Activated CD8-positive, alpha-beta memory T cell treated with anti-CD3 and anti-CD28 coated beads, Interleukin-2, amount 50 U/mL, for 1 hour (primary cell): ENCODE data around the gene ACTR8.

Experiments
- DNase-seq: peaks from one replicate; pipeline ENCODE4 v3.0.0-alpha.2; 2020; ENCODE audit errors: extremely low read depth

The ACTR8 gene

GRCh38 chr3:53834429-53835095 is 47.4 kb downstream of the ACTR8 start:
- no peak for DNase-seq

GRCh38 chr3:53833700-53834099 is 48.3 kb downstream of the ACTR8 start:
- DNase-seq: no peak

- no peak for DNase-seq
Observed at GRCh38 chr3:53833053-53833645, 48.8 kb downstream of the ACTR8 start.

- DNase-seq: no peak
Observed at GRCh38 chr3:53830944-53831343, 51.0 kb downstream of the ACTR8 start.

- DNase-seq: no peak
Observed at GRCh38 chr3:53829605-53830004, 52.3 kb downstream of the ACTR8 start.

- DNase-seq: no peak
Observed at GRCh38 chr3:53828581-53828980, 53.4 kb downstream of the ACTR8 start.

GRCh38 chr3:53826048-53826447 is 55.9 kb downstream of the ACTR8 start:
- DNase-seq: no peak

GRCh38 chr3:53824795-53825194 is 57.2 kb downstream of the ACTR8 start:
- DNase-seq: no peak

- no peak for DNase-seq
Observed at GRCh38 chr3:53823956-53824657, 57.8 kb downstream of the ACTR8 start.

- DNase-seq: no peak
Observed at GRCh38 chr3:53823026-53823955, 58.7 kb downstream of the ACTR8 start.

GRCh38 chr3:53822331-53822741 is 59.6 kb downstream of the ACTR8 start:
- DNase-seq: no peak

GRCh38 chr3:53821631-53822121 is 60.3 kb downstream of the ACTR8 start:
- no peak for DNase-seq

GRCh38 chr3:53820756-53821580 is 61.0 kb downstream of the ACTR8 start:
- DNase-seq: no peak

GRCh38 chr3:53820084-53820483 is 61.9 kb downstream of the ACTR8 start:
- no peak for DNase-seq

- DNase-seq: no peak
Observed at GRCh38 chr3:53819163-53819868, 62.6 kb downstream of the ACTR8 start.

GRCh38 chr3:53818221-53819162 is 63.5 kb downstream of the ACTR8 start:
- DNase-seq: no peak

- DNase-seq: no peak
Observed at GRCh38 chr3:53817809-53818208, 64.1 kb downstream of the ACTR8 start.

- no peak for DNase-seq
Observed at GRCh38 chr3:53817211-53817610, 64.7 kb downstream of the ACTR8 start.
